IPS DF 19.7 (cell line): ENCODE data around the gene ULBP1.
"Not testable (repeated sequence)": the region's sequence is repeated elsewhere in the genome, so short reads cannot be mapped to it uniquely, and the experiment has no call there.

Experiments
- DNase-seq: peaks from one replicate; pipeline ENCODE4 v3.0.0-alpha.2; 2013; ENCODE audit warnings: low read depth, low spot score

ULBP1 gene

GRCh38 chr6:149963462-149964307 lies at the start of gene ULBP1:
ULBP1 (plus strand) TSS chr6:149963943; CDS start chr6:149964050, 107 bp downstream.
- DNase-seq, result no peak

- no peak for DNase-seq
These were observed 47.5 kb upstream of the ULBP1 start for GRCh38 chr6:149915970-149916865.

GRCh38 chr6:149917679-149918078 lies 46.1 kb upstream of the ULBP1 start:
- no peak for DNase-seq

GRCh38 chr6:149918151-149918905 lies 45.4 kb upstream of the ULBP1 start:
- DNase-seq, result no peak

GRCh38 chr6:149919126-149919833 lies 44.5 kb upstream of the ULBP1 start:
- not testable (repeated sequence) for DNase-seq

GRCh38 chr6:149919834-149920225 lies 43.9 kb upstream of the ULBP1 start:
- DNase-seq, result no peak

GRCh38 chr6:149921361-149921760 lies 42.4 kb upstream of the ULBP1 start:
- no peak for DNase-seq

GRCh38 chr6:149922091-149922490 lies 41.7 kb upstream of the ULBP1 start:
- DNase-seq, result not testable (repeated sequence)

GRCh38 chr6:149922642-149923326 lies 41.0 kb upstream of the ULBP1 start, which contains the start of gene RAET1G:
RAET1G (minus strand) TSS chr6:149923121; CDS start chr6:149923010, 111 bp downstream.
- peak; percentile 88 for DNase-seq

- no peak for DNase-seq
These were observed 40.3 kb upstream of the ULBP1 start for GRCh38 chr6:149923327-149923986.

GRCh38 chr6:149924206-149924932 lies 39.4 kb upstream of the ULBP1 start:
- DNase-seq, result no peak

- no peak for DNase-seq
These were observed 38.9 kb upstream of the ULBP1 start for GRCh38 chr6:149924933-149925252.

GRCh38 chr6:149925253-149925973 lies 38.3 kb upstream of the ULBP1 start:
- no peak for DNase-seq

- no peak for DNase-seq
These were observed 37.6 kb upstream of the ULBP1 start for GRCh38 chr6:149925974-149926777.

GRCh38 chr6:149927025-149927424 lies 36.7 kb upstream of the ULBP1 start:
- DNase-seq, result not testable (repeated sequence)

- no peak for DNase-seq
These were observed 34.3 kb upstream of the ULBP1 start for GRCh38 chr6:149929422-149929821.

GRCh38 chr6:149931501-149931900 lies 32.2 kb upstream of the ULBP1 start:
- no peak for DNase-seq

- no peak for DNase-seq
These were observed 30.7 kb upstream of the ULBP1 start for GRCh38 chr6:149933036-149933435.
